CD4-positive, alpha-beta T cell treated with Interleukin-4 for 4 hours (primary cell): ENCODE data around the gene ACOT13.
"Not testable (repeated sequence)": the region's sequence is repeated elsewhere in the genome, so short reads cannot be mapped to it uniquely, and the experiment has no call there.

Experiments
- DNase-seq: peaks from one replicate; pipeline ENCODE4 v3.0.0-alpha.2; 2020

ACOT13 gene

GRCh38 chr6:24663189-24663588 lies 3.7 kb upstream of the ACOT13 start:
- DNase-seq, result no peak

GRCh38 chr6:24664046-24664987 lies 2.6 kb upstream of the ACOT13 start:
- no peak for DNase-seq

- DNase-seq, result peak; percentile 41
Observed at GRCh38 chr6:24666097-24666640, 708 bp upstream of the ACOT13 start.

GRCh38 chr6:24667378-24667803 lies 514 bp downstream of the ACOT13 start:
- no peak for DNase-seq

- DNase-seq, result not testable (repeated sequence)
Observed at GRCh38 chr6:24668066-24668996, 1.5 kb downstream of the ACOT13 start.

- no peak for DNase-seq
Observed at GRCh38 chr6:24668997-24669361, 2.1 kb downstream of the ACOT13 start.

GRCh38 chr6:24670492-24670891 lies 3.6 kb downstream of the ACOT13 start:
- DNase-seq, result not testable (repeated sequence)

GRCh38 chr6:24671077-24671476 lies 4.2 kb downstream of the ACOT13 start:
- DNase-seq, result not testable (repeated sequence)

- DNase-seq, result no peak
Observed at GRCh38 chr6:24672620-24673182, 5.8 kb downstream of the ACOT13 start.

- no peak for DNase-seq
Observed at GRCh38 chr6:24673625-24674024, 6.7 kb downstream of the ACOT13 start.

- not testable (repeated sequence) for DNase-seq
Observed at GRCh38 chr6:24678792-24679352, 12.0 kb downstream of the ACOT13 start.

GRCh38 chr6:24680582-24680981 lies 13.7 kb downstream of the ACOT13 start:
- DNase-seq, result no peak

- DNase-seq, result no peak
Observed at GRCh38 chr6:24683297-24684296, 16.7 kb downstream of the ACOT13 start.

- DNase-seq, result no peak
Observed at GRCh38 chr6:24686408-24686807, 19.5 kb downstream of the ACOT13 start.

GRCh38 chr6:24686946-24687345 lies 20.1 kb downstream of the ACOT13 start:
- no peak for DNase-seq

- no peak for DNase-seq
Observed at GRCh38 chr6:24689964-24690363, 23.1 kb downstream of the ACOT13 start.

GRCh38 chr6:24690593-24690992 lies 23.7 kb downstream of the ACOT13 start:
- DNase-seq, result no peak

- no peak for DNase-seq
Observed at GRCh38 chr6:24691550-24691949, 24.7 kb downstream of the ACOT13 start.

- DNase-seq, result no peak
Observed at GRCh38 chr6:24692003-24692402, 25.1 kb downstream of the ACOT13 start.

- no peak for DNase-seq
Observed at GRCh38 chr6:24692415-24692814, 25.5 kb downstream of the ACOT13 start.
